Gastrocnemius medialis (tissue), 4 donors: ENCODE results near the gene GPBP1L1. TPM values are rescaled to one million over a fixed set of nuclear protein-coding genes. Genes with fewer than 3 reads are reported as not detected.
"Not testable (repeated sequence)": the region's sequence is repeated elsewhere in the genome, so short reads cannot be mapped to it uniquely, and the experiment has no call there.

Experiments used
- ATAC-seq, 2 donors: fragments of 150-250 bp; one replicate each; pipeline ENCODE4 v1.9.1; 2016
- DNase-seq, 2 donors: peaks; one replicate each; pipeline ENCODE4 v3.0.0-alpha.2; 2019
- H3K27ac ChIP-seq, 4 donors: fragments of 200-600 bp; sonication (generic); 1 replicate in 1 of 4; 2 replicates in 3 of 4; pipeline ENCODE4 v1.5.1; 2016 to 2018; ENCODE audit warnings: mild to moderate bottlenecking in 2 of 4, moderate library complexity in 1 of 4
- H3K27me3 ChIP-seq, 3 donors: fragments of 200-600 bp; sonication (generic) in 2 of 3; 1 replicate in 1 of 3; 2 replicates in 2 of 3; pipeline versions ENCODE4 v1.5.1 to v1.6.0; 2016 to 2019; ENCODE audit warnings: mild to moderate bottlenecking in 1 of 3, moderate library complexity in 1 of 3
- H3K36me3 ChIP-seq, 2 donors: fragments of 200-600 bp; sonication (generic) in 1 of 2; one replicate each; pipeline ENCODE4 v1.5.1; 2017 to 2018
- H3K4me1 ChIP-seq, 2 donors: fragments of 200-600 bp; sonication (generic) in 1 of 2; one replicate each; pipeline ENCODE4 v1.5.1; 2016 to 2017; ENCODE audit warnings: mild to moderate bottlenecking in 2 of 2
- H3K4me3 ChIP-seq, 4 donors: fragments of 200-600 bp; sonication (generic) in 3 of 4; 1 replicate in 1 of 4; 2 replicates in 3 of 4; pipeline ENCODE4 v1.5.1; 2016 to 2019; ENCODE audit warnings: mild to moderate bottlenecking in 2 of 4
- H3K9me3 ChIP-seq, 3 donors: fragments of 200-600 bp; sonication (generic) in 2 of 3; 1 replicate in 1 of 3; 2 replicates in 2 of 3; pipeline ENCODE4 v1.5.1; 2016 to 2019
- CTCF ChIP-seq, 5 experiments: fragments of 450-650 bp in 3 of 5; fragments of 200-600 bp in 2 of 5; sonication (generic) in 2 of 5; IDR thresholded peaks in 4 of 5; conservative IDR thresholded peaks in 1 of 5; 1 replicate in 4 of 5; 2 replicates in 1 of 5; pipeline ENCODE4 v1.5.1; 2016 to 2019; ENCODE audit warnings: antibody characterized with exemption in 5 of 5, mild to moderate bottlenecking in 3 of 5, moderate library complexity in 3 of 5
- POLR2A ChIP-seq, 2 donors: fragments of 450-650 bp; IDR thresholded peaks; one replicate each; pipeline ENCODE4 v1.6.1; 2017; ENCODE audit warnings: antibody characterized with exemption in 2 of 2, mild to moderate bottlenecking in 2 of 2, moderate library complexity in 2 of 2
- in situ Hi-C, 4 donors: fragments of 200-750 bp; cut with MboI; loops; one replicate each; pipeline versions ENCODE4 v1.15.0 to v1.8.0; 2017; ENCODE audit warnings: low sequenced_read_pairs in 4 of 4
- intact Hi-C: fragments of 100-400 bp; cut with DNase I; formaldehyde crosslinking; loops from one replicate; pipeline ENCODE4 v1.15.1; 2023; ENCODE audit warnings: low total_unique reads
- total RNA-seq, 4 donors: library from RNA; depleted of rRNA; stranded (reverse); fragments of >200 nt; gene quantifications; one replicate each; pipeline versions ENCODE4 v1.1.0 to v1.2.3, GENCODE V29; 2016

The GPBP1L1 gene
- total RNA-seq, 4 donors from 2014 or later = 58.5 to 99.5 (median 81.8) TPM

DNA sequence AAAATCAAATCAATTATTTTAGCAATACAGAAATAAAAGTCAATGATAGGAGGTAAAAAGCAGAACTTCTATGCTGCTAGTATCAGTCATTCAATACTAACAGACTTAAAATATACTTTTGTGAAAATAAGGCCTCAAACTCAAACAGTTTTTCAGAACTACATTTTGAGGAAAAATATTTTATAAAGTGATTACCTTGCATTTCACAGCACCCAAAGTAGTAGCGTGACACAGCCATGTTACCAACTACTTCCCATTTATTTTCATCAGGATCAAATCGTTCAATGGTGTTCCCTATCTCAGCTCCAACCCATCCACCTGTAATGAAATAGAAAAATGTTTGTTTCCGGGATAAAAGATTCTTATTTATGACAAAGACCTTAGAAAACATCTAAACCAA is 30.4 kb upstream of the GPBP1L1 start:
- H3K9me3 ChIP-seq = no peaks in the 10 kb centered on the region
- H3K27me3 ChIP-seq = no peaks in the 10 kb centered on the region
- in situ Hi-C loops (no loop called here), intact Hi-C loops (no loop called here)
- TF ChIP-seq CTCF (IDR thresholded peaks at IDR 0.05 in 4 of 5, conservative IDR thresholded peaks at IDR 0.05 in 1 of 5) = no peak
- no peak for TF ChIP-seq POLR2A (IDR thresholded peaks at IDR 0.05)
- H3K36me3 ChIP-seq = peaks cover 5 to 11% of the 10 kb centered on the region in 2 donors
- ATAC-seq (no peak), DNase-seq (no peak)
- H3K4me1 ChIP-seq = no peaks in the 10 kb centered on the region
- H3K27ac ChIP-seq = no peak overlapping the region
- H3K4me3 ChIP-seq = no peak overlapping the region

GRCh38 chr1:45713711-45714110 is 27.4 kb upstream of the GPBP1L1 start:
- DNase-seq (no peak), ATAC-seq (no peak)
- no peak overlapping the region for H3K27ac ChIP-seq
- no peak for TF ChIP-seq CTCF (IDR thresholded peaks at IDR 0.05 in 4 of 5, conservative IDR thresholded peaks at IDR 0.05 in 1 of 5)
- no peak for TF ChIP-seq POLR2A (IDR thresholded peaks at IDR 0.05)
- no peak overlapping the region for H3K4me3 ChIP-seq
- no peaks in the 10 kb centered on the region for H3K4me1 ChIP-seq
- in situ Hi-C loops (no loop called here), intact Hi-C loops (no loop called here)
- peaks cover 5 to 20% of the 10 kb centered on the region in 2 donors for H3K36me3 ChIP-seq
- H3K27me3 ChIP-seq = no peaks in the 10 kb centered on the region
- H3K9me3 ChIP-seq = no peaks in the 10 kb centered on the region

GRCh38 chr1:45704637-45705036 is 18.3 kb upstream of the GPBP1L1 start:
- intact Hi-C loops (no loop called here), in situ Hi-C loops (no loop called here)
- peaks cover 4 to 7% of the 10 kb centered on the region in 2 donors for H3K4me1 ChIP-seq
- peaks cover 0 to 10% of the 10 kb centered on the region in 2 donors for H3K36me3 ChIP-seq
- no peak overlapping the region for H3K4me3 ChIP-seq
- TF ChIP-seq CTCF (IDR thresholded peaks at IDR 0.05 in 4 of 5, conservative IDR thresholded peaks at IDR 0.05 in 1 of 5) (no peak), POLR2A (IDR thresholded peaks at IDR 0.05) (no peak)
- no peaks in the 10 kb centered on the region for H3K9me3 ChIP-seq
- no peak overlapping the region for H3K27ac ChIP-seq
- ATAC-seq = no peak
- DNase-seq = no peak
- no peaks in the 10 kb centered on the region for H3K27me3 ChIP-seq

- peaks cover 0 to 45% of the 10 kb centered on the region in 2 donors for H3K36me3 ChIP-seq
- H3K9me3 ChIP-seq = no peaks in the 10 kb centered on the region
- DNase-seq (no peak), ATAC-seq (no peak)
- H3K27ac ChIP-seq = no peak overlapping the region
- no peaks in the 10 kb centered on the region for H3K27me3 ChIP-seq
- H3K4me1 ChIP-seq = no peaks in the 10 kb centered on the region
- no peak overlapping the region for H3K4me3 ChIP-seq
- in situ Hi-C loops (loop anchor here in 1 of 4 donors (25.0 kb wide), 1 partner anchor 108 kb away; the partner anchor contains the start of gene NASP), intact Hi-C loops (no loop called here)
- TF ChIP-seq CTCF (IDR thresholded peaks at IDR 0.05 in 4 of 5, conservative IDR thresholded peaks at IDR 0.05 in 1 of 5) = no peak
- TF ChIP-seq POLR2A (IDR thresholded peaks at IDR 0.05) = no peak
These were observed 8.5 kb upstream of the GPBP1L1 start for GRCh38 chr1:45694823-45695222.

DNA sequence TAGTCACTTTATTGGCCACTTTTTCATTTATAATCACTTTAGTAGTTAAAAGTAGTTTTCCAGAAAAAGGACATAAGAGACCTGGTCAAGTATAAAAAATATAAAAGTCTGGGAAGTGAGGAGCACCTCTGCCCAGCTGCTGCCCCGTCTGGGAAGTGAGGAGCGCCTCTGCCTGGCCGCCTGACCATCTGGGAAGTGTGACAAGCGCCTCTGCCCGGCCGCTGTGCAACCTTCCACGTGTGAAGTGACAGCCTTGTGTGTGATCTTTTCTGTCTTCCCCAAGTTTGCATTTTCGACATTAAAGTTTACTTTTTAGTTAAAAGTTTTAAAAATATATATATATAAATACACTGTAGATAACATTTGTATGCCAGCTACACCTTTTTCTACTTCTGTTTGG is 7.5 kb upstream of the GPBP1L1 start:
- H3K9me3 ChIP-seq, H3K27ac ChIP-seq, ATAC-seq, intact Hi-C loops, H3K4me1 ChIP-seq, H3K4me3 ChIP-seq, DNase-seq, H3K27me3 ChIP-seq: not testable (repeated sequence)
- peaks cover 0 to 45% of the 10 kb centered on the region in 2 donors for H3K36me3 ChIP-seq
- in situ Hi-C loops = loop anchor here in 1 of 4 donors (25.0 kb wide), 1 partner anchor 107 kb away; the partner anchor contains the start of gene NASP
